Right renal cortex interstitium (tissue), 3 donors: ENCODE data around the gene OXCT2. TPM values are rescaled to one million over a fixed set of nuclear protein-coding genes. Genes with fewer than 3 reads are reported as not detected.
"Not testable (repeated sequence)": the region's sequence is repeated elsewhere in the genome, so short reads cannot be mapped to it uniquely, and the experiment has no call there.

Source experiments
- DNase-seq, 3 donors: peaks; one replicate each; pipeline ENCODE4 v3.0.0-alpha.2; 2013; ENCODE audit warnings: low read depth in 3 of 3, low spot score in 2 of 3
- polyA plus RNA-seq, 3 donors: library from polyadenylated mRNA; unstranded; fragments of 120-200 nt; gene quantifications; one replicate each; pipeline ENCODE4 v1.2.1, GENCODE V29; 2013; ENCODE audit not compliant: insufficient read length in 3 of 3

Gene OXCT2
- polyA plus RNA-seq, 3 donors: 0.17 to 0.40 (median 0.25) TPM

DNA sequence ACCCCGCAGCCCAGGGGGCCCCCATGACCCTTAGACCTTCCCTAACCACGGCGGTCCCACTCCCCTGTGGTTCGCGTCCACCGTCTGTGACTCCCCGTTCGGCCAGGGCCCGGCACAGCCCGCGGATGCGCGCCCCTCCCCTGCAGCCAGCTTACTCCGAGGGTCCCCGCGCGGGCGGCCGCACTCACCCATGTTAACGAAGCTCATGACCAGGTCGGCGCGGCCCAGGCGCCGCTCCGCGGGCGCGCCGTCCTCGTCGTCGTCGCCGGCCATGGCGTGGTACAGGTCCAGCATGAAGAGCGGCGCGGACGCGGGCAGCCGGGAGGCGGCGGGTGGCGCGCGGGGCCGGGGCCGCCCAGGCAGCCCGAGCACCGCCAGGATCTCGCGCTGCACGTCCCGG lies 16.8 kb upstream of the OXCT2 start:
- not testable (repeated sequence) for DNase-seq

DNA sequence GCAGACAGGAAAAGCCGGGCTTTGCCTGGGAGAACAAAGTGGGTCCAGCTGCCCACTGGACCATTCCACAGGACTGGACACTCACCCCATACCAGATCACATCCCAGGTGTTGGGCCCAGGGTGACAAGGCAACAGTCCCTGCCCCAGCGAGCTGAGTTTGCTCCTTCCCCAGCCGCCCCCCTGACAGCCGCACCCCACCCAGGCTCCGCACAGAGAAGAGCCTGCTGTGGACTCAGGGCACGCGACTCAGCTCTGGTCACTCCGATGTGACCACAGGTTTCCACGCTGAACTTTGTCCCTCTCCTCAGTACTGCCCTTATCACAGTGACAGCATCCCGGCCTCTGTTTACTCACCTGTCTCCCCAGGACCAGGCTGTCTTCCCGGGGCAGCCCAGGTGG lies 16.3 kb upstream of the OXCT2 start:
- no peak for DNase-seq

DNA sequence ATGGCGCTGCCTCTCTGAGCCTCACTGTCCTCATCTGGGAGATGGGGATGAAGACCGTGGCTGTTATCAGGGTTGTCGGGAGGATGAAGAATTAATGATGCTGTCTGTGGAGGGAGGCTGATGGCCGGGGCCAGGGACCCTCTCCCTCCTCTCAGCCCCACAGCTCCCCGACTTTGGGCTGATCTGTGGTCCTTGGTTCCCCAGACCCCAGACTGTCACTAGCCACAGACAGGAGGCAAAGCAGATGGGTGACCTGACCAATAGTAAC lies 15.9 kb upstream of the OXCT2 start:
- not testable (repeated sequence) for DNase-seq

DNA sequence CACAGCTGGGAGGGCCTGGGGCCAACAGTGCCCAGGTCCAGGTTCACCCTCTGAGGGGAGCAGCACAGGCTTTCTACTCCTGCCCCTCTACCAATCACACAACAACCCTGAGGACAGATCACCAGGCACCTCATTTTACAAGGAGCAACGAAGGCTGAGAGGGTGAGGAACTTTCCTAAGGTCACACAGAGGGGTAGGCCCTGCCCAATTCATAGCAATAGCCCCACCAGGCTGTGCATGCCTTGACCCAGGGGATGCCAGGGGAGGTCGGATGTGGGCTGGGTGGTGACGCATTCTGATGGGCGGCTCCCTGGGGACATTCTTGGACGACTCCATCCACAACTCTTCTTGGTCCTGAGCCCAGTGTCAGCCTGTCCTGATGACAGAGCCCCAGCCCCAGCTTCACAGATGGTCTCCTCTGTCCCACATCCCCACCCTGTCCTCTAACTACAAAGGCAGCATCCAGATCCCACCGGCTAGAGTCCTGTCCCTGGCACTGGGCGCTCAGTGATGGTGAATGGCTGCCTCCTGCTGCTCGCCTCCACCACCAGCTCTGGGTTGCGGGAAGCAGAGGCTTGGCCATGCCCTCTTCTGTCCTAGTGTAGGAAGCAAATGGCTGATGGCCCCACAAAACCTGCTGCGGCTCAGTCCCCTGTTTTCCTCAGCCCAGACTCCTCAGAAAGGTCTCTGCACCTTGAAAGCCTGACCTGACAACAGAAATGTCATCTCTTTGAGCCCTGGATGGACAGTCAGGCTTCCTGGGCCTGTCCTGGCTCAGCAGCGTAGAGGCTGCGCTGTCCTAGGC lies 15.4 kb upstream of the OXCT2 start:
- not testable (repeated sequence) for DNase-seq

DNA sequence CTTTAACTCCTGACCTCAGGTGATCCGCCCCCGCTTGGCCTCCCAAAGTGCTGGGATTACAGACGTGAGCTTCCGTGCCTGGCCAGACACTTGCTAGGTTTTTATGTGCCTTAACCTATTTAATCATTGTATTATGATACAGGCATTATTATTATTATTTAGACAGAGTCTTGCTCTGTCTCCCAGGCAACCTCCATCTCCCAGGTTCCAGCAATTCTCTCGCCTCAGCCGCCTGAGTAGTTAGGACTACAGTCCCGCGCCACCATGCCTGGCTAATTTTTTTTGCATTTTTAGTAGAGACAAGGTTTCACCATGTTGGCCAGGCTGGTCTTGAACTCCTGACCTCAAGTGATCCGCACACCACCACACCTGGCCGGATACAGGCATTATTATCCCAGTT lies 11.5 kb upstream of the OXCT2 start:
- DNase-seq: not testable (repeated sequence)

DNA sequence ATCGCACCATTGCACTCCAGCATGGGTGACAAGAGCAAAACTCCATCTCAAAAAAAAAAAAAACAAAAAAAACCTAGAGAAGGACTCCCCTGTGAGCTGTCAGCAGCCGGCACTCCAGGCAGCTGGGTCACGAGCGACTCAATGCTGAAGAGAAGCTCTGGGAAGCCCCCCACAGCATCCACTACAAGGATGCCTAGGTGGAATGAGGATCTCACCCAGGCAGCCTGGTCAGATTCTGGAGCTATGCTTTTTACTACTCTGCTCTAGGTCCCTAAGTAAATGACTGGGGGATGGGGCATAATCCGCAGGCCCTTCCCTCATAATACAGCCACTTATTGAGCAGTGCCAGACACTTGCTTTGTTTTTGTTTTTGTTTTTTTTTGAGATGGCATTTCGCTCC lies 11.0 kb upstream of the OXCT2 start:
- no peak for DNase-seq

DNA sequence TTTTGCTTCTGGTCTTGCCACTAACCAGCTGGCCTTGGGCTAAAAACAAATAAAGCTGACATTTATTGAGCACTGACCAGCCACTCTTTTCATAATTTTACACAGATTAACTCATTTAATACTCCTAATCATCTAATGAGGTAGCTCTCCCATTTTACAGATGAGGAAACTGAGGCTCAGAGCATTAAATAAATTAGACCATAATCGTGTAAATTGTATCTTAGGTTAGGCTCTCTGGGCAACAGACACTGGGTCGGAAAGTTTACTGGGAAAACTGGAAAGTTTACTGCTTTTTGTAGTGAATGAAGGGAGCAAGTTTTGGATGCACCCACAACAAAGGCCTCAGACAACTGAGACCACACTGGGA lies 10.2 kb upstream of the OXCT2 start:
- no peak for DNase-seq

DNA sequence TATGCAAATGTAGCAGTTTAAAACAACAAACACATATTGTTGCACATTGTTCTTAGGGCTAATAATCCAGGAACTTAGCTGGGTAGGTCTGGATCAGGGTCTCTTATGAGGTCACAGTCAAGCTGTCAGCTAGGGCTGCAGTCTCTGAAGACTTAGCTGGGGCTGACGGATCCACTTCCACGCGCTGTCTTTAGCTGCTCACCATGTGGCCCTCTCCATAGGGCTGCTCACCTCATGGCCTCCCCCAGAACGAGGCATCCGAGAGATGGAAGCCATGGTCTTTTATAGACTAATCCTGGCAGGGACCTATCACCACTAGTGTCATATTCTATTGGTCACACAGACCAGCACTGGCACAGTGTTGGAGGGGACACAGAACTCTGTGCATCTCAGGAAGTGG lies 8.7 kb upstream of the OXCT2 start:
- DNase-seq: no peak

DNA sequence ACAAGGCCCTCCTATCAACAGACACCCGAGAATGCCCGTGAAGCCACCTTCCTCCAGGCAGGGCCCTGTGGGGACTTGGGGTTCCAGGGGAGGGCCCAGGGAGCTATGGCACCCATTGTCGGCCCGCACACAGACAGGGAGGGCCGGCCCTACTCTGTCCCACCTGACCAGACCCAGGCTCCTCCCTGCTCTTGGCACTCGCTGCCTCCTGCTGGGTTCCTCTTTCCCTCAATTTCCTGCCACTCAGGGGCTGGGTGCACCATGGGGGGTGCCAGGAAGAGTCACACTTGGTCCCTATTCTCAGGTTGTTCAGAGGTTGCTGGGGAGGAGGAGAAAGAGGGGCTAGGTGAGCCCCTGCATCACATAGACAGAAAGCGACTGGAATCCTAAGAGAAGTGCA lies 8.0 kb upstream of the OXCT2 start:
- DNase-seq: no peak

DNA sequence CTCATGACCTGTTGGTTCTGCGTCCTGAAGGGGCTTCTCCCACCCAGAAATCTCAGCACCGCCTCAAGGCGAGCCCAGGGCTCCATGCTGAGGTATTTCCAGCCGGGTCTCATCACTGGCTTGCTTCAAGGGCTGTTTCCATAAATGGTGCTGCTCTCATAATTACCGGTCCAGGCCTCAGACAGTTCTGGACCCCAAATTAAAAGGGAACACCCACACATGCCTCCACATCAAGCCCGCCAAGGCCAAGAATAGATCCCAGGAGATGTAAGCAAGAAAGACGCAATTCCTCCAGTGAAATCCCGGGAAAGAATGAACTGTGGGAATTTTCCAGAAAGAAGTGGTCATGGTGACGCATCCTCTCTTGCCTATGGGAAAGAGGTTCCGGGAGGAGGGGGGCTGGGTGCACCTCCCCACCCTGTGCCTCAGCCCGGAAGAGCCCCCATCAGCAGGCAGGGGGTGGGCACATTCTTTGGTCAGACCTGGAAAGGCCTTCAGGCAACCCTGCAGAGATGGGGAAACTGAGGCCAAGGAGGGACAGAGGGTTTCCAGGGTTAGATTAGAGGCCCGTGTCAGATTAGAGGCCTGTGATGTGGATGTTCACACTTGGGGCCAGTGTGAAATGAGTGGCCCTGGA lies 7.4 kb upstream of the OXCT2 start:
- DNase-seq: not testable (repeated sequence)

DNA sequence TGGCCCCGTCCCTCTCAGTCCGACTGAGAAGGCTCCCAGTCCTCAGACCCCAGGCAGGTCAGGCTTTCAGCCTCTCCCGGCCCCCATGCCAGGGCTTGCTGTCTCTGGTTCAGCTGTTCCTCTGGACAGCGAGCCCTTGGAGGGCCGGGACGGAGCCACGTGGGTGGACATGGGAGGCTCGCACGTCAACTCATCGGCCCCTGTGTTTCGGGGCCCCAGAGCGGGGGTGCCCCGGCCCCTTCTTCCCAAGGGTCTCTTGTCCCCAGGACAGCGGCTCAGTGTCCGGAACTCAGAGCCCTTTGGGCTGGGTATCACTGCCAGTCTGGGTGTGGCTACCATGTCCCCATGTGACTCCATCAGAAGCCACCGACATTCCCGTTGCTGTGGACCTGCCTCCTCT lies 6.7 kb upstream of the OXCT2 start:
- not testable (repeated sequence) for DNase-seq

DNA sequence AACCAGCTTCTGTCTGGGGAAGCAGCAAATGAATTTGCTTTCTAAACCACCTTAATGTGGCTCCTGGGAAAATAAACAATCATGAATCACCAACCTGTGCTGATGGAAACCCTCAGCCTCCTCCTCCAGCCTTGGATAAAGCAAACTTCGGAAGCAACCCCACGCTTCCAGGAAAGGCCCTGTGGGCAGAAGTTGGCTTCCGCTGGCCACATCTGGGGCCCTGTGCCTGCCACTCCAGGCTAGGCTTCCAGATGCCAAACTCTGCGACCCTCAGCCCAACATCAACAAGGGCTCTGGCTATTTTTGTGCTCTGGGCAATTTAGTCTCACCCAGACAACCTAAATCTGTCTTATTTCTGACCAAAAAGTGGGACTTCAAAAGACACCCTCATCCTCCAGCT lies 6.2 kb upstream of the OXCT2 start:
- DNase-seq: no peak

DNA sequence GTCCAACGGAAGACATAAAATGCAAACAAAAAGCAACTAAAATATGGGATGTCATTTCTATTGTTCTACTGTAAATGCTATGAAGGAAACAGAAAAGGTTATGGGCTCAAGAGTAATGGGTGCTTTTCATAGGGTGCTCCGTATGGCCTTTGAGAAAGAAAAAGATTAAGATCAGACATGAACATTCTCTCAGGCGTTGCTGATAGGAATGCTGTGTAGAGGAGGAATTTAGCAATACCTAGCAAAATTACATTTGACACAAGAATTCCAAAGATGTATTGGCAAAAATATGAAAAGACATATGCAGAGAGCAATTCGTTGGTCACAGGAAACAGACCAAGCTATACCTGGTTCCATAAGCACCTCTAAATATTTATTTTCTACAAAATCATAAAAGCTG lies 5.7 kb upstream of the OXCT2 start:
- no peak for DNase-seq

DNA sequence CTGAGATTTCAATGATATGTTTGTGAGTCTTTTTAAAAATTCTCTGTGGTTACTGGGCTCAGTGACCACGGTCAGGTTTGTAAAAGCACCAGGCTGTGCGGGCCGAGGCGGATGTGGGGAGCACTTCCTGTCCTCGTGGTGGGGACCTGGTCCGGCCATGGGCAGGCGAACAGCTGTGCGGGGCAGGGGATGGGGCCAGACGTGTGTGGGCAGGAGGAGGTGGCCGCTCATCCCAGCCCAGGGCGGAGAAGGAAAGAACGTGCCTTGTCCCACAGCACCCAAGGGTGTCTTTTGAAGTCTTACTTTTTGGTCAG lies 5.2 kb upstream of the OXCT2 start:
- no peak for DNase-seq

DNA sequence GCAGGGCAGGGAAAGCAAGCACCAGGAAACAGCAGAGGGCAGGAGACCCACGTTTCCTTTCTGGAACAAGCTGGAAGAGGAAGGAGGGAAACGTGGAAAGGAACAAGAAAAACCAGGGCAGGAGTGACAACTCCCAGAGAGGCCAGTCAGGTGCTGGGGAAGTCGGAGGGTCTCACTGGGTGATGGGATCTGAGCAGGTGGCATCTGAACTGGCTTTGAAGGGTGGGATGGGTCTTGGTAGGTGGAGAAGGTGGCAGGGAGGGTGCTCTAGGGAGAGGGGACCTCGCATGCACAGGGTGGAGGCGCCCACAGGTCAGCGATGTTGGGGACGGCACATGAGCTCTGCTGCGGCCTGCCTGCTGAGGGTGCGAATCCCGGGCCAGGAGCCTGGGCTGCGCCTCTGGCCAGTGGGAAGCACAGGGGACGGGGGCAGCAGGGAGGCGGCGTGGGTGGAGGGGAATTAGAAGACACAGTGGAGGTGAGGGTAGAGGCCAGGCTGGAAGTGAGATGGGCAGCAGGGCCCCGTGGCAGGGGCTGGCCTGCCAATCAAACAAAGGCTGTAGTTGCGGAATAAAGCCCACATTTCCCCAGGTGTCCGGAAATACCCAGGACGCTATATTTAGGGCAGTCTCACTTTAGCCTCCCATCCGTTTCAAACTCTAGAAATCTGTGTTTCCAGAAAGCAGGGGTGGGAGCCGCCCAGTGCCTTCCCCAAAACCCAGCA lies 4.7 kb upstream of the OXCT2 start:
- not testable (repeated sequence) for DNase-seq

DNA sequence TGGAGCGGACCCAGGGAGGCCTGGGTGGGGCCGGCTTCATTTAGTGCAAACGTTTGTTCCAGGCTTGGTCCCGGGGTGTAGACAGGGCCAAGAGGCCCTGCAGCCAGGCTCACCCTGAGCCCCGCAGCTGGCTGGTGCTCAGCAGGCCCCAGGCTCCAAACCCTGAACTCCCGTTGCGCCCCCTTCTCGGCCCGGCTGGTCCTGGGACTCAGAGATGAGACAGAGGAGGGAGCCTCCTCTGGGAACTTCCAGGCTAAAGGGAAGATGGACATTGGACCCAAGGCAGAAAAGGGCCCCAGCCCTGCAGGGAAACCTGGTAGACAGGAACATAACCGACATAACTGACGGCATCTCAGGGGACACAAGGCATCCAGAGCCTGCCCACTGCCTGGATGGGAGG lies 4.0 kb upstream of the OXCT2 start:
- DNase-seq: not testable (repeated sequence)

DNA sequence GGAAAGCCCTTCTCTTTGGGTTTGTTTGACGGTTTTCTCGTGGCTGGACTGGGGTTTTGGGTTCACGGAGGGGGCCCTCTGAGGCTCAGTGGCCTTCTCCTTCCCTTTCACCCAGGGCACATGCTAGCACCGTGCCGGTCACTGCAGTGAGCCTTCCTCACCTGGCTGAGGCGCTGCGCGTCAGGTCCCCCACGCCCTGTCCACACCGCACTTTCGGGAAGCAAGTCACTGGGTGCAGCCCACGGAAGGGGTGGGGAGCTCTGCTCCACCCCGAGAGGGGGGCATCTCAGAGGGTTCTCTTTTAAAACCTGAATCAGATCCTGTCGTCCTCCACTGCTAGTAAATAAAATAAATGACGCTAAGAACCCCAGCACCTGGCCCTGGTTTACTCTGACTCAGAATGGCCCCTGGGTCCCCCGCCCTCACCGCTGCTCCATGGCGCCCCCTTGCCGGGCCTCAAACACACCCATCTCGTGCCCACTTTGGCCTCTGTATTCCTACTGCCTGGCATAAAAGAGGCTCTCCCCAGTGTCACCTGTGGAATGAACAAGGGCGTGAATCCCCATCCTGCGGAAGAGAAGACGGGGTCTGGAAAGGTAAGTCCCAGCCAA lies 2.3 kb upstream of the OXCT2 start:
- DNase-seq: not testable (repeated sequence)

DNA sequence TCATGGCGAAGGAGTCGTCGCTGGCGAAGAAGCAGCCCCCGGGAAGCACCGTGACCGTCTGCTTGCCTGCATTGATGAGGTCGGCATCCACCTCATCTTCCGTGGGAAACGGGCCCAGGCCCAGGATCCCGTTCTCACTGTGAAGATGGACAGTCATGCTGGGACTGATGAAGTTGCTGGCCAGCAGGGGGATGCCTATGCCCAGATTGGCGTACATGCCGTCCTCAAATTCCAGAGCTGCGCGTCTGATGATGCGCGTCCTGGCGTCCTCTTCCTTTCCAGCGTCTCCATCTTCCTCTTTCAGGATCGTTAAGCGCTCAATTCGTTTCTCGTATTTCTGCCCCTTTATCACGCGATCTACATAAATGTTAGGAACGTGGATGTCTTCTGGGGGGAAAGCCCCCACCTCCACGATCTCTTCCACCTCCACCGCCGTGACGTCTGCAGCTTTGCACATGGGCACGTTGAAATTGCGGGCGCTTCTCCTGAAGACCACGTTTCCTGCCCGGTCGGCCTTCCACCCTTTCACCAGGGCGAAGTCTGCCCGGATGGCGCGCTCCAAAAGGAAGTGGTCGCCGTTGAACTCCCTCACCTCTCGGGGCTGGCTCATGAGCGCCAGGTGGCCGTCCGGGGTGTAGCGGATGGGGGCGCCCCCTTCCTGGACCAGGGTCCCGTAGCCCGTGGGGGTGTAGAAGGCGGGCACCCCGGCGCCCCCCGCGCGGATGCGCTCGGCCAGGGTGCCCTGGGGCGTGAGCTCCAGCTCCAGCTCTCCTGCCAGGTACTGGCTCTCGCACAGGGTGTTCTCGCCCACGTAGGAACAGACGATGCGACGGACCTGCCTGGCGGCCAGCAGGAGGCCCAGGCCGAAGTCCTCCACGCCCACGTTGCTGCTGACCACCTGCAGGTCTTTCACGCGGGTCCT lies 787 bp downstream of the OXCT2 start:
- not testable (repeated sequence) for DNase-seq

DNA sequence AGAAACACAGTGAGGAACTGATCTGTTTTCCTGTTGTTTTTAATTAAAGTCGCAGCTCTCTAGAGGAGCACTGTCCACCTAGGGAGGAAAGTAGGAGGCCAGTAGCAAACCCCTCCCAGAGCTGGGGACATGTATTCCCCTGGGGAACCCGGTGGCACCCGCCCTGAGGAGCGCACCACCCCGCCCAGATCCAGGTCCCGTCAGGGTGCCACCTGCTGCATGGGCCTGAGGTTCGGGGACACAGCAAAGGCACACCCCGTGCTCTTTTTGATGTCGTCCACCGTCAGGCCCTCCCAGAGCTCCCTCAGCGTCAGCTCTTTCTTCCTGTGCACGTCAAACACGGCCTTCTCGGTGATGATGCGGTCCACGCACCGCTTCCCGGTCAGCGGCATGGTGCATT lies 1.6 kb downstream of the OXCT2 start:
- DNase-seq: not testable (repeated sequence)

DNA sequence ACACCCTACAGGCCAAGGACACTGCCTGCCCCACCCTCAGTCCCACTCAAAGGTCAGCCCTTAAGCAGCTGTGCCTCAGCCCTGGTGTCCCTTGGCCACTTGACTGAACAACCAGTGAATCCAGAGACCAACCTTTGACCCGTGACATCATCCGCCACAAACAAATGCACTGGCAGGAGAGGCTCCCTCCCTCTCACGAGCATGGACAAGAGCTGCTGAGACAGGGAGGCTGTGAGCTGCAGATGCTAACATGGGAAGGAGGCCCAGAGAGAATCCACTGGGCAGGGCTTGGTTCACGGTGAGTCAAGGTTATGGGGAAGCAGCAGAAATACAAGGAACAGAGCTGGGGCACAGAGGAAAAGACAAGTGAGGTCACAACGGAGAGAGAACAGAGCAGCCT lies 4.7 kb downstream of the OXCT2 start:
- DNase-seq: not testable (repeated sequence)

DNA sequence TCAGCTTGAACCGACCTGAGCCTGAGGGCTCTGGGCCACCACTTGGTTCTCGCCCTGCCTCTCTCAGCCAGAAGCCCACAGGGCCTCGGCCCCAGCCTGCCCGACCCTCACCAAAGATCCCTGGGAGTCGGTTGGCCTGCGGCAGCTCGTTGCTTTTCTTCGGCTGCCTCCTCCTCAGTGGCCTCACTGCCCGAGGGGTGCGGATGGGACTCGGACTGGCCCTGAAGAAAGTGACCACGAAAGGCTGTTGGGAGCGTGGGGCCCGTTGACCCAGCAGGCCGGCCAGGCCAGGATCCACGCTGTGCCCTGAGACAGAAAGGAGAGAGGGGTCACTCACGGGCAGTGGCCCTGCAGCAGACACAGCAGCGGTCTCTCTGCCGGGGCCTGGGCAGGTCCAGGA lies 6.6 kb downstream of the OXCT2 start:
- not testable (repeated sequence) for DNase-seq
